Measurements from ENCODE around the gene FAM118B.

Gene FAM118B

GRCh38 chr11:126224647-126225294 is 13.2 kb downstream of the FAM118B start:
- Histone ChIP-seq H3K4me2 (ENCODE audit: low read depth, low read length, poor library complexity, severe bottlenecking) (no peak overlapping the region), H3F3A (ENCODE audit: insufficient read depth) (no peaks in the 10 kb centered on the region), H4K20me1 (ENCODE audit: low read depth, low read length) (no peaks in the 10 kb centered on the region), H3K9ac (ENCODE audit: low read length) (no peak overlapping the region), H2AFZ (ENCODE audit: low read depth, low read length, severe bottlenecking) (no peak overlapping the region), H3K9me2 (replicated peaks; ENCODE audit: insufficient read depth, low read length) (no peaks in the 10 kb centered on the region), H3K27me3 (ENCODE audit: low read length) (no peaks in the 10 kb centered on the region), H3K4me3 (ENCODE audit: insufficient read depth, low read length, poor library complexity, severe bottlenecking) (no peak overlapping the region), H3K79me2 (ENCODE audit: insufficient read depth, low read length) (peaks cover 20% of the 10 kb centered on the region; the same call in 1 of the 2 replicates), H3K27ac (ENCODE audit: low read depth, low read length) (no peak overlapping the region), H3K9me3 (ENCODE audit: insufficient read depth, low read length) (no peaks in the 10 kb centered on the region), H3K36me3 (ENCODE audit: low read length) (no peaks in the 10 kb centered on the region)
- no peak for TF ChIP-seq CTCF (IDR thresholded peaks at IDR 0.05; ENCODE audit: insufficient read depth, low read length, poor library complexity, severe bottlenecking)
- no peak for TF ChIP-seq EZH2phosphoT487 (conservative IDR thresholded peaks at IDR 0.05; ENCODE audit: low read length)

GRCh38 chr11:126225295-126225665 is 13.7 kb downstream of the FAM118B start:
- Histone ChIP-seq H2AFZ (ENCODE audit: low read depth, low read length, severe bottlenecking) (no peak overlapping the region), H3K27ac (ENCODE audit: low read depth, low read length) (no peak overlapping the region), H3K27me3 (ENCODE audit: low read length) (no peaks in the 10 kb centered on the region), H3K4me2 (ENCODE audit: low read depth, low read length, poor library complexity, severe bottlenecking) (no peak overlapping the region), H3K9me2 (replicated peaks; ENCODE audit: insufficient read depth, low read length) (no peaks in the 10 kb centered on the region), H3K4me3 (ENCODE audit: insufficient read depth, low read length, poor library complexity, severe bottlenecking) (no peak overlapping the region), H3K36me3 (ENCODE audit: low read length) (no peaks in the 10 kb centered on the region), H3K9me3 (ENCODE audit: insufficient read depth, low read length) (no peaks in the 10 kb centered on the region), H3F3A (ENCODE audit: insufficient read depth) (no peaks in the 10 kb centered on the region), H4K20me1 (ENCODE audit: low read depth, low read length) (no peaks in the 10 kb centered on the region), H3K79me2 (ENCODE audit: insufficient read depth, low read length) (peaks cover 16% of the 10 kb centered on the region; the same call in 1 of the 2 replicates), H3K9ac (ENCODE audit: low read length) (no peak overlapping the region)
- TF ChIP-seq CTCF (IDR thresholded peaks at IDR 0.05; ENCODE audit: insufficient read depth, low read length, poor library complexity, severe bottlenecking), result no peak
- TF ChIP-seq EZH2phosphoT487 (conservative IDR thresholded peaks at IDR 0.05; ENCODE audit: low read length), result no peak

GRCh38 chr11:126226334-126227084 is 14.9 kb downstream of the FAM118B start:
- H3K9me3 ChIP-seq (ENCODE audit: insufficient read depth, low read length), result no peaks in the 10 kb centered on the region
- no peak overlapping the region for H2AFZ ChIP-seq (ENCODE audit: low read depth, low read length, severe bottlenecking)
- H3K9me2 ChIP-seq (replicated peaks; ENCODE audit: insufficient read depth, low read length), result no peaks in the 10 kb centered on the region
- H3K36me3 ChIP-seq (ENCODE audit: low read length), result no peaks in the 10 kb centered on the region
- no peak overlapping the region for H3K27ac ChIP-seq (ENCODE audit: low read depth, low read length)
- H3K27me3 ChIP-seq (ENCODE audit: low read length), result no peaks in the 10 kb centered on the region
- no peaks in the 10 kb centered on the region for H3F3A ChIP-seq (ENCODE audit: insufficient read depth)
- no peak for TF ChIP-seq EZH2phosphoT487 (conservative IDR thresholded peaks at IDR 0.05; ENCODE audit: low read length)
- no peak overlapping the region for H3K4me3 ChIP-seq (ENCODE audit: insufficient read depth, low read length, poor library complexity, severe bottlenecking)
- H3K4me2 ChIP-seq (ENCODE audit: low read depth, low read length, poor library complexity, severe bottlenecking), result no peak overlapping the region
- peaks cover 10% of the 10 kb centered on the region; the same call in 1 of the 2 replicates for H3K79me2 ChIP-seq (ENCODE audit: insufficient read depth, low read length)
- H3K9ac ChIP-seq (ENCODE audit: low read length), result no peak overlapping the region
- H4K20me1 ChIP-seq (ENCODE audit: low read depth, low read length), result no peaks in the 10 kb centered on the region

All from SU-DHL-6 (cell line).